H9 (cell line): ENCODE data around the gene GRM5. TPM values are rescaled to one million over a fixed set of nuclear protein-coding genes. Genes with fewer than 3 reads are reported as not detected.

ENCODE experiments used
- DNase-seq: peaks from one replicate; pipeline ENCODE4 v3.0.0-alpha.2; 2017
- H2AFZ ChIP-seq: one replicate; pipeline ENCODE4 v1.6.1; 2013; ENCODE audit warnings: mild to moderate bottlenecking, low read length, control low read depth, moderate library complexity
- H2AK5ac ChIP-seq: 2 replicates; pipeline ENCODE4 v1.6.1; 2013; ENCODE audit warnings: low read length, control low read depth, mixed read lengths; ENCODE audit not compliant: insufficient read length
- H2BK120ac ChIP-seq: one replicate; pipeline ENCODE4 v1.6.1; 2013; ENCODE audit warnings: low read depth, mild to moderate bottlenecking, low read length, control low read depth, inconsistent platforms; ENCODE audit not compliant: poor library complexity, severe bottlenecking
- H2BK12ac ChIP-seq: 2 replicates; pipeline ENCODE4 v1.6.1; 2013; ENCODE audit warnings: low read length, control low read depth, mixed read lengths, low read depth; ENCODE audit not compliant: insufficient read length
- H2BK15ac ChIP-seq: 2 replicates; pipeline ENCODE4 v1.6.1; 2013; ENCODE audit warnings: low read depth, low read length, control low read depth
- H2BK20ac ChIP-seq: one replicate; pipeline ENCODE4 v1.6.1; 2013; ENCODE audit warnings: low read depth, mild to moderate bottlenecking, low read length, control low read depth, inconsistent platforms; ENCODE audit not compliant: poor library complexity, severe bottlenecking
- H2BK5ac ChIP-seq: 2 replicates; pipeline ENCODE4 v1.6.1; 2013; ENCODE audit warnings: low read length, control low read depth, mixed read lengths; ENCODE audit not compliant: insufficient read length
- H3K14ac ChIP-seq: 2 replicates; pipeline ENCODE4 v1.6.1; 2013; ENCODE audit warnings: low read length, control low read depth; ENCODE audit not compliant: insufficient read depth
- H3K18ac ChIP-seq: 2 replicates; pipeline ENCODE4 v1.6.1; 2013; ENCODE audit warnings: low read depth, mild to moderate bottlenecking, mixed read lengths, low read length, control low read depth; ENCODE audit not compliant: insufficient read length
- H3K23ac ChIP-seq: 2 replicates; pipeline ENCODE4 v1.6.1; 2013; ENCODE audit warnings: low read length, control low read depth, mixed read lengths, low read depth; ENCODE audit not compliant: insufficient read length
- H3K23me2 ChIP-seq: 2 replicates; pipeline ENCODE4 v1.6.1; 2013; ENCODE audit warnings: low read depth, mild to moderate bottlenecking, mixed read lengths, low read length, control low read depth; ENCODE audit not compliant: insufficient read length, poor library complexity, severe bottlenecking
- H3K27ac ChIP-seq: 2 replicates; pipeline ENCODE4 v1.5.1; 2013; ENCODE audit warnings: low read length, control low read depth, mixed read lengths, low read depth; ENCODE audit not compliant: insufficient read length
- H3K27me3 ChIP-seq: 2 replicates; pipeline ENCODE4 v1.6.1; 2013; ENCODE audit warnings: low read length, control low read depth, inconsistent platforms; ENCODE audit not compliant: insufficient read depth
- H3K4ac ChIP-seq: 2 replicates; pipeline ENCODE4 v1.6.1; 2013; ENCODE audit warnings: low read depth, mild to moderate bottlenecking, control low read depth, inconsistent platforms, low read length, moderate library complexity
- H3K4me1 ChIP-seq: 2 replicates; pipeline ENCODE4 v1.6.1; 2013; ENCODE audit warnings: low read length, control low read depth, inconsistent platforms; ENCODE audit not compliant: insufficient read depth
- H3K4me2 ChIP-seq: 2 replicates; pipeline ENCODE4 v1.6.1; 2013; ENCODE audit warnings: low read length, control low read depth, mixed read lengths; ENCODE audit not compliant: insufficient read length, insufficient read depth
- H3K56ac ChIP-seq: 2 replicates; pipeline ENCODE4 v1.6.1; 2013; ENCODE audit warnings: low read depth, mild to moderate bottlenecking, mixed read lengths, low read length, control low read depth; ENCODE audit not compliant: insufficient read length
- H3K79me1 ChIP-seq: 2 replicates; pipeline ENCODE4 v1.6.1; 2013; ENCODE audit warnings: low read depth, mild to moderate bottlenecking, moderate library complexity, low read length, control low read depth, inconsistent platforms; ENCODE audit not compliant: insufficient read depth, poor library complexity, severe bottlenecking
- H3K79me2 ChIP-seq: 2 replicates; pipeline ENCODE4 v1.6.1; 2013; ENCODE audit warnings: low read length, control low read depth, inconsistent platforms; ENCODE audit not compliant: insufficient read depth
- H3K9ac ChIP-seq: 2 replicates; pipeline ENCODE4 v1.6.1; 2013; ENCODE audit warnings: low read length, control low read depth, mixed read lengths; ENCODE audit not compliant: insufficient read length; ENCODE audit errors: extremely low read depth
- H3K9me3 ChIP-seq: one replicate; pipeline ENCODE4 v1.6.1; 2013; ENCODE audit warnings: low read depth, low read length, inconsistent platforms; ENCODE audit not compliant: control insufficient read depth
- H3T11ph ChIP-seq: one replicate; pipeline ENCODE4 v1.6.1; 2013; ENCODE audit warnings: mild to moderate bottlenecking, low read length, control low read depth, inconsistent platforms
- H4K20me1 ChIP-seq: one replicate; pipeline ENCODE4 v1.6.1; 2013; ENCODE audit not compliant: control insufficient read depth, insufficient read length, insufficient read depth
- H4K5ac ChIP-seq: 2 replicates; pipeline ENCODE4 v1.6.1; 2013; ENCODE audit warnings: low read depth, mild to moderate bottlenecking, mixed read lengths, low read length, control low read depth; ENCODE audit not compliant: insufficient read length
- H4K8ac ChIP-seq: replicated peaks from 2 replicates; pipeline ENCODE4 v1.6.1; 2013; ENCODE audit warnings: low read length, control low read depth, mixed read lengths, low read depth; ENCODE audit not compliant: insufficient read length
- H4K91ac ChIP-seq: 2 replicates; pipeline ENCODE4 v1.6.1; 2013; ENCODE audit warnings: low read depth, mild to moderate bottlenecking, moderate library complexity, mixed read lengths, low read length, control low read depth; ENCODE audit not compliant: insufficient read length
- H3K27ac Mint-ChIP-seq, 3 experiments: 2 replicates in 2 of 3; 3 replicates in 1 of 3; pipeline ENCODE4 v1.8.0; 2020 to 2021; ENCODE audit warnings: mixed read lengths in 3 of 3, mild to moderate bottlenecking in 1 of 3, moderate library complexity in 1 of 3
- H3K27me3 Mint-ChIP-seq: 2 replicates; pipeline ENCODE4 v1.8.0; 2021; ENCODE audit warnings: low read depth, mild to moderate bottlenecking, moderate library complexity, mixed read lengths
- H3K36me3 Mint-ChIP-seq, 3 experiments: 2 replicates in 2 of 3; 3 replicates in 1 of 3; pipeline ENCODE4 v1.8.0; 2020 to 2021; ENCODE audit warnings: low read depth in 3 of 3, mixed read lengths in 3 of 3; ENCODE audit not compliant: insufficient read depth in 1 of 3
- H3K4me1 Mint-ChIP-seq, 2 experiments: 2 replicates each; pipeline ENCODE4 v1.8.0; 2020; ENCODE audit warnings: mixed read lengths in 2 of 2
- H3K4me3 Mint-ChIP-seq, 2 experiments: 2 replicates in 1 of 2; 3 replicates in 1 of 2; pipeline ENCODE4 v1.8.0; 2020 to 2021; ENCODE audit warnings: mild to moderate bottlenecking in 2 of 2, mixed read lengths in 2 of 2, moderate library complexity in 1 of 2
- H3K9me3 Mint-ChIP-seq, 2 experiments: 2 replicates in 1 of 2; 3 replicates in 1 of 2; pipeline ENCODE4 v1.8.0; 2020; ENCODE audit warnings: mild to moderate bottlenecking in 2 of 2, mixed read lengths in 2 of 2, moderate library complexity in 1 of 2
- total RNA-seq: library from RNA; stranded (reverse); gene quantifications from 2 replicates; pipeline ENCODE4 v1.2.1, GENCODE V29; 2021
- TF ChIP-seq, protein P1 (sequence below): fragments of 200-600 bp; sonication (generic); conservative IDR thresholded peaks from 3 replicates; pipeline ENCODE4 v1.8.0; 2021; ENCODE audit warnings: antibody characterized with exemption, mild to moderate bottlenecking

Gene GRM5
- total RNA-seq, 1 experiment from 2014 or later = not detected

- no peak for DNase-seq
- H2AFZ ChIP-seq = no peak overlapping the region
- H4K8ac ChIP-seq = no peak overlapping the region
- H4K5ac ChIP-seq = no peak overlapping the region
- H3K56ac ChIP-seq = no peak overlapping the region
- no peaks in the 10 kb centered on the region for H3K79me2 ChIP-seq
- H3K27me3 ChIP-seq = no peaks in the 10 kb centered on the region
- no peak overlapping the region for H3K4ac ChIP-seq
- H3K27ac ChIP-seq = no peak overlapping the region
- H3T11ph ChIP-seq = no peak overlapping the region
- no peaks in the 10 kb centered on the region for H3K9me3 Mint-ChIP-seq
- no peak overlapping the region for H4K91ac ChIP-seq
- TF ChIP-seq, protein P1, sequence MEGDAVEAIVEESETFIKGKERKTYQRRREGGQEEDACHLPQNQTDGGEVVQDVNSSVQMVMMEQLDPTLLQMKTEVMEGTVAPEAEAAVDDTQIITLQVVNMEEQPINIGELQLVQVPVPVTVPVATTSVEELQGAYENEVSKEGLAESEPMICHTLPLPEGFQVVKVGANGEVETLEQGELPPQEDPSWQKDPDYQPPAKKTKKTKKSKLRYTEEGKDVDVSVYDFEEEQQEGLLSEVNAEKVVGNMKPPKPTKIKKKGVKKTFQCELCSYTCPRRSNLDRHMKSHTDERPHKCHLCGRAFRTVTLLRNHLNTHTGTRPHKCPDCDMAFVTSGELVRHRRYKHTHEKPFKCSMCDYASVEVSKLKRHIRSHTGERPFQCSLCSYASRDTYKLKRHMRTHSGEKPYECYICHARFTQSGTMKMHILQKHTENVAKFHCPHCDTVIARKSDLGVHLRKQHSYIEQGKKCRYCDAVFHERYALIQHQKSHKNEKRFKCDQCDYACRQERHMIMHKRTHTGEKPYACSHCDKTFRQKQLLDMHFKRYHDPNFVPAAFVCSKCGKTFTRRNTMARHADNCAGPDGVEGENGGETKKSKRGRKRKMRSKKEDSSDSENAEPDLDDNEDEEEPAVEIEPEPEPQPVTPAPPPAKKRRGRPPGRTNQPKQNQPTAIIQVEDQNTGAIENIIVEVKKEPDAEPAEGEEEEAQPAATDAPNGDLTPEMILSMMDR = no peak
- no peak overlapping the region for H2BK5ac ChIP-seq
- H2BK12ac ChIP-seq = no peak overlapping the region
- no peak overlapping the region for H3K14ac ChIP-seq
- H3K4me1 ChIP-seq = peaks cover 2% of the 10 kb centered on the region; the same call in 1 of the 2 replicates
- H2AK5ac ChIP-seq = no peak overlapping the region
- H3K36me3 Mint-ChIP-seq = 0 out of 7 replicates have a peak, but pooled peaks cover 0 to 1% (median 0%) of the 10 kb centered on the region in 3 experiments
- no peak overlapping the region for H3K27ac Mint-ChIP-seq
- H3K79me1 ChIP-seq = no peaks in the 10 kb centered on the region
- H3K9me3 ChIP-seq = no peaks in the 10 kb centered on the region
- H3K27me3 Mint-ChIP-seq = no peaks in the 10 kb centered on the region
- H3K4me1 Mint-ChIP-seq = peaks cover 13 to 17% of the 10 kb centered on the region in 2 experiments
- no peak overlapping the region for H2BK20ac ChIP-seq
- H4K20me1 ChIP-seq = no peaks in the 10 kb centered on the region
- H2BK120ac ChIP-seq = no peak overlapping the region
- H3K4me3 Mint-ChIP-seq = no peak overlapping the region
- no peak overlapping the region for H3K9ac ChIP-seq
- no peaks in the 10 kb centered on the region for H3K23me2 ChIP-seq
- H3K18ac ChIP-seq = no peak overlapping the region
- no peak overlapping the region for H3K23ac ChIP-seq
- H2BK15ac ChIP-seq = no peak overlapping the region
- H3K4me2 ChIP-seq = no peak overlapping the region
These were observed 544.4 kb downstream of the GRM5 start for GRCh38 chr11:88521399-88521798.
